HG02571 (cell line): ENCODE data around the gene ABCB10.
"Not testable (repeated sequence)": the region's sequence is repeated elsewhere in the genome, so short reads cannot be mapped to it uniquely, and the experiment has no call there.

Experiments used
- ATAC-seq: cut with Tn5 transposase; IDR thresholded peaks from one replicate; pipeline ENCODE4 v1.9.1; 2021; ENCODE audit warnings: mild to moderate bottlenecking, moderate library complexity; ENCODE audit not compliant: unreplicated experiment

ABCB10 gene

DNA sequence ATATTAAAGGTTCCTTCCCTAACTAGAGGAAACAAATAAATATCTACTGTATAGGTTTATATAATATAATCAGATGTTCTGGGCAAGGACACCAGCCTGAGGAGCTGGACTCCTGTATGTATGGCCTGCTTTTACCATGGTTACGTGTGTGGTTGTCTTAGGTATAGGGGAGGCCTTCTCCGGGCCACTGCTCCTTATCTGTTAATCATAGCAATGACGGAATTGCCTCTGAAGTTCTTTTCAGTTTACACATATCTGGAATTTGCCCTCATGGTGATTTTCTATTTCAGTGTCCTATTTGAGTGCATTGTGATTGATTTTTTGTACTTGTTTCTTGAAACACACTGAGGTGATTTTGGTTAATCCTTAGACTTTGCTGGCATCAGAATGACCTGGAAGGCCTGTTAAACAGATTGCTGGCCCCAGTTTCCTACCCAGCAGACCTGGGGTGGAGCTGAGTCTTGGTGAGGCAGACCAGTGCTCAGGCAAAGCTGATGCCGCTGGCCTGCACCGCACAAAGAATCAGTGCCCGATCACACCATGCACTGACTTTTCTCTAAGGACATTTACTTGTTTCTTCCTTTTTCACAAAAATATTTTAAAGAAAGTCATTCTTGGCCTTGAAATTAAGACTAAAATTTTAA lies 18.5 kb downstream of the ABCB10 start:
- ATAC-seq: no peak

GRCh38 chr1:229538945-229539344 lies 19.6 kb downstream of the ABCB10 start:
- ATAC-seq: no peak

DNA sequence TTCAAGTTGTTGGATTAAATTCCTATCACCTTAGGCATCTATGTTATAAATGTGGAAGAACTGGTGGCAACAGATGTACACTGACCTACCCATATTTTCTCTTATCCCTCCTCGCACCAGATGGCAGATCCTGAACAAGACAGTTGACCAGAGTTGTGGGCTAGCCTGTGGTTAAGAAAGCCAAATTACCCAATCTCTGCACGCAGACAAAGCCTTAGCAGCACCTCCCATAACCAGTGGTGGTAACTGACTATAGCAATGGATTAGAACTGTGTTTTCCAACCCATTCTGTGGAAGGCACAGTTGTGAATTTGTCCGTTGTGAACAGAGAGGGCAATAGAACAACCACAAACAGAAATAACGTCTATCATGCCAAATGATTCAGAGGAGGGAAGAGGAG lies 20.6 kb downstream of the ABCB10 start:
- no peak for ATAC-seq

DNA sequence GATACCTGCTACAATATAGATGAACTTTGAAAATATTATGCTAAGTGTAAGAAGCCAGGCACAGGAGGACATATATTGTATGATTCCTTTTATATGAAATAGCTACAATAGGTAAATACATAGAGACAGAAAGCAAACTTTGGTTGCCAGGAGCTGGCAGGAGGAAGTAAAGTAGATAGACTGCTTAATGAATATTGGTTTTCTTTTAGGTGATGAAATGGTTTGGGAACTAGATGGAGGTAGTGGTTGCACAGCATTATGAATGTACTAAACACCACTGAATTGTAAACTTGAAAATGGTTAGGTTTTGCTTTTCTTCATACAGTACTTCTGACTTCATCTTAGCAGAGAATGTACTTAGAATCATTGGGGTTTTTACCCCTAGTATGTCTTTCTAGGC lies 21.5 kb downstream of the ABCB10 start:
- ATAC-seq: no peak

- ATAC-seq: no peak
Observed at GRCh38 chr1:229535230-229535629, 23.3 kb downstream of the ABCB10 start.

DNA sequence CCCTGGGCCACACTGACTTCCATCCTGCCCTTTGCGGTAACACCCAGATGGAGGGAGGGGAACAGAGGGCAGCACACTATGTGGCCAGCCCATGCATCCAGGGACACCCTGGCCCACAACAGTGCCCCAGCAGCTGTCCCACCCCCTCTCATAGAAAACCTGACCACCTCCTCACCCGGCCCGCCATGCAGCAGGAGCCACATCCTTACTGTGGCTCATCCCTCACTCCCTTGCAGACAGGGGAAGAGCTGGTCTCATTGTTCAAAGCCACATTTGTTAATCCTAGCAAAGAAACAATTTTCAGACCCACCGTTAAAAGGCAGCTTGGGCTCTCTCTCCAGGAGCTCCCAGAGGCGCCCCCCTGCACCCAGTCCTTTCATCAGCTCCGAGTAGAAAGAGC lies 27.2 kb downstream of the ABCB10 start:
- no peak for ATAC-seq

GRCh38 chr1:229529639-229530038 lies 28.9 kb downstream of the ABCB10 start:
- no peak for ATAC-seq

DNA sequence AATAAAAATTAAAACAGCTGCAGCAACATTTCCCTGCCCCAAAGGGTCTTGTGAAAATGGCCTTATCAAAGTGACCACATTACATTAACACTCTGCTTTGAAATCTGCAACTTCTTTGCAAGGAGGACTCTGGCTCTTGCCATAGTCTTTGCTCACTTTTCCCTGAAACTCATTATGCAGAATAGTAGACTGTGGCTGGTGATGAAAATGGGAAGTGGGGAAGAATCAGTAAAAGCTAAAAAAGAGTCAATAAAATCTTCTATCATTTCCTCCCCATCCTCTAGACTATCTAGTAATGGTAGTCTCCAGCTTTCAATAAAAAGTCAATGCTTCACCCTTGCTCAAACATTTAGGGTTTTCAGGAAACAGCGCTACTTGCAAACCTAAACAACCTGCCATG lies 31.8 kb downstream of the ABCB10 start:
- no peak for ATAC-seq

DNA sequence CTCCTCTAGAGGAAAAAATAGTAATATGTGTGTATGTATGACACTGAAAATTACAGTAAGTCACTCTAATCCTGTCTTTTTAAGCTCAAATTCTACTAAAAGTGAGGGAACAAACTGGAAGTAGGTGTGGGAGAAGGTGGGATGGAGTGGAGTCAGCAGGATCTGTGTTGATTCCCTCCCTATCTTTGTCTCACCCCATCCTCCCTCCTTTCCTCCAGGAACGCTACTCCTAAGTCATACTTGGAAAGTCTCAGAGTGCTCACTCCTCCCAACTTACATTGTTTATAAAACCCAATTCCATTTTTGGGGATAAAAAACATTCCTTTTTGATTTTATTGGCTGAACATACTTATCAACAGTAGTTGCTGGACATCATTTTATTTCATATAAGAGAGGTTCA lies 35.5 kb downstream of the ABCB10 start:
- no peak for ATAC-seq

GRCh38 chr1:229514578-229515275 lies 43.8 kb downstream of the ABCB10 start:
- no peak for ATAC-seq

GRCh38 chr1:229511625-229512024 lies 46.9 kb downstream of the ABCB10 start:
- ATAC-seq: not testable (repeated sequence)

GRCh38 chr1:229511201-229511600 lies 47.3 kb downstream of the ABCB10 start:
- ATAC-seq: not testable (repeated sequence)

GRCh38 chr1:229509576-229509975 lies 48.9 kb downstream of the ABCB10 start:
- ATAC-seq: no peak

GRCh38 chr1:229508823-229509337 lies 49.6 kb downstream of the ABCB10 start:
- no peak for ATAC-seq

- ATAC-seq: peak; percentile 94
Observed at GRCh38 chr1:229507951-229508822, 50.3 kb downstream of the ABCB10 start, which contains the start of gene NUP133. Gene NUP133 (minus strand): TSS chr1:229508341. CDS start chr1:229508249, 92 bp downstream.

GRCh38 chr1:229507502-229507901 lies 51.0 kb downstream of the ABCB10 start:
- ATAC-seq: no peak

- ATAC-seq: no peak
Observed at GRCh38 chr1:229506633-229507032, 51.9 kb downstream of the ABCB10 start.

DNA sequence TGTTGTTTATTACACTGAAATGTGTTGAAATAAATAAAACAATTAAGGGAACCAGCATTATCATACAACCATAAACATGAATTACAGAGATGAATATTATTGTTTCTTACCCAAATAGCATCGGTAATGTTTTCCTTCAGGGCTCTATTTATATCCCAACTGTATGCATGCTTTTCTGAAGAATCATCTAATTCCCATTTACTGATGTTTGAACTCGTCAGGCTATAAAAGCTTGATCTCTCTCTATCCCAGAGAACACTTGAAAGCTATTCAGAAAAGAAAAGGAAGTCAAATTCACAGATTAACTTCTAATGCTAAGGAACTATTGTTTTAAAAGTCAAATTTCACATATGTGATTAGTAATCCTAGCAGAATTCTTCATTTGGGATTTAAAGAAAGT lies 62.7 kb downstream of the ABCB10 start:
- ATAC-seq: no peak

DNA sequence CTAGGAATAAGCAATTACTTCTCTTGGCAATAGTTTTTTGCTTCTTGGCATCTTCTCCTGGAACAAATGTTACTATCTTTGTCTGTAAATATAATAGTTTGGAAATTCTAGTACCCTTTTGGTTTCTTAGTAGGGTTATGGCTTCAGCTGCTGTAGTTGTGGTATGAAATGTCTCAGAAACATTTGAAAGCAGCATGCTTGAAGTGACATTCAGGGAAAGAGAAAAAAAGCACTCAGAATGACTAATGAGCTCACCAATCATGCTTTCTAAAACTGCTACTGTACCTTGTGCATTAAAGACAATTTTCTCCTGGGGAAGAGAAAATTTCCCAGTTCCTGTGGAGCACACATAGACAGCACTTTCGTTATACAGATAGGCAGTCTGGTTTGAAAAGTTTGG lies 71.3 kb downstream of the ABCB10 start:
- no peak for ATAC-seq

DNA sequence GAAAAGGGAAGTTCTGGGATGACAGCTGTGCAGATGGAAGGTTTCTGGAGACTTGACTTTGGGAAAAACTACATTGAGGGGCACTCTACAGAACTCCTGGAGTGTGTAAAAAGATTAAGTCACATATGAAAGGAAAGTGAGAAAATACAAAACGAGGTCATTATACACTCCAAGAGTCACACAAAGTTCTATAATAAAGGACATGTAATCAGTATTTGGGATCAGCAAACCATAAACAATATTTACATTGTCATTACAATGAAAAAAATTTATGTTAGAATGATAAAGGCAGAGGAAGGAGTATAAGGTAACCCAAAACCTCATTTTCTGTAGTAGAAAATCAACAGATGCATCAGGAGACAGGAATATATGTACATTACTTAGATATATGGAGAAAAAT lies 73.2 kb downstream of the ABCB10 start:
- ATAC-seq: no peak

DNA sequence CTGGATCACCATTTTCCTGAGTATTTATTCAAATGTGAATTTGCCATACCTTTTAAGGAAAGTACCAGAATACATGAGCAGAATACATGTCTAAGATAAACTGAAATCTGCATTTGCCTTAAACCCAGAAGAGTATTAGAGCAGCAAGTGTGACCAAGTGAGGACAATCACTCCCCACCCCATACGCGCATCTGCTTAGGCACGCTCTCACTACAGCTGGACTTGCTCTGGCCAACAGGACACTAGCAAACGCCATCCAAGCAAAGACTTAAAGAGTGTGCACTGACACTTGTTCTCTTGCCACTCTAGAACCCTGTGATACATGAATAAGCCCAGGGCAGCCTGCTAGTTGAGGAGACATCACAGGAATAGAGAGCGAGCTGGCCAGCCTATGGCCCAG lies 76.0 kb downstream of the ABCB10 start:
- ATAC-seq: no peak
